Measurements from ENCODE around the gene SLC27A2.

The SLC27A2 gene

DNA sequence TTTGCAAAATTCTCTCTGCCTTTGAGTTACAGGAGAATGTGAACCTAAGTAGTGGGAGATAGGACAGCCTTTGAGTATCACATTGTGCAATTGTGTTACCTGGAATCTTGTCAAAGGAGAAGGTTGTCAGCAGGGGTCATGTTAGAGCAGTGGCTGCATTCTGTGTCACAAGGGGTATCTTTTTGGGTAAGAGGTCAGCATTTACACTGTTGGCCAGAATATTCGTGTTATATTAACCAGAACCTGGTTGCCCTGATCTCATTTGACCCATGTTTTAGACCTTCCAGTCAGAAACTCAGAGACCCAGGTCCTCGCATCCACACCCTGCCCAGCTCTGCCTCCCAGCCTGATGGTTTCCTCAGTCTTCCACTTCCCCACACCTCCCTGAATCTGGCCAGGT, 56.3 kb downstream of the SLC27A2 start:
- no peak for DNase-seq (ENCODE audit: low read depth, low spot score)

DNA sequence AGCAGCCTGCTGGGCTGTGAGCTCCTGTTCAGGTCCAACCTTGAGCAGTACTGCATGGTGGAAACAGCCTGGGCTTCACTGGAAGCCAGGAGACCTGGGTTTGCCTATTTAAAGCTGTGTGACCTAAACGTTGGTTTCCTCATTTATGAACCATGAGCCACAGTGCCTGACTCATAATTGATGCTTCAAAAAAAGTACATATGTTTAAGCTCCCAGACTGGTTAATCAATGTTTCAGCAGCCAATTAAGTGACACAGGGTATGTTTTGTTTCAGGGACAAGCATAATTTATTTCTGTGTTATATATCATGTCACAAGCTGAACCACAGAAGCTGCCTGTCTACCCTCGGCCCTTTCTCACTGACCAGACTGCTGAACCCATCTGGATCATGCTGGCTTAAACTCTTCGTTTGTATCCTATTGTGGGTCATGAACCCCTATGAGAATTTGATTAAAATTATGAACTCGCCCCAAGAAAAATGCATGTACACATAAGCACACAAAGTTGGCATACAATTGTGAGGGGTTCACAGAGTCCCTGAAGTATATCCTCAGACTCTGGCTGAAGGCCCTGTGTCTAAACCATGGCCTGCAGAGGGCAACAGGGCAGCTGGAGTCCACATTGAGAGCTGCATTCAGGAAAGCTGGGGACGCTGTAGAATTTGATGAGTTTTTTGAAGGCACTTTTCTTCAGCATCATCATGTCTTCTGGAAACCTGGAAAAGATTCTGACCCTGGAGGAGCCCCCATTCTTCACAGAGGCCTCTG, 59.9 kb downstream of the SLC27A2 start:
- no peak for DNase-seq (ENCODE audit: low read depth, low spot score)

GRCh38 chr15:50244153-50244552, 62.2 kb downstream of the SLC27A2 start:
- DNase-seq (ENCODE audit: low read depth, low spot score): no peak

DNA sequence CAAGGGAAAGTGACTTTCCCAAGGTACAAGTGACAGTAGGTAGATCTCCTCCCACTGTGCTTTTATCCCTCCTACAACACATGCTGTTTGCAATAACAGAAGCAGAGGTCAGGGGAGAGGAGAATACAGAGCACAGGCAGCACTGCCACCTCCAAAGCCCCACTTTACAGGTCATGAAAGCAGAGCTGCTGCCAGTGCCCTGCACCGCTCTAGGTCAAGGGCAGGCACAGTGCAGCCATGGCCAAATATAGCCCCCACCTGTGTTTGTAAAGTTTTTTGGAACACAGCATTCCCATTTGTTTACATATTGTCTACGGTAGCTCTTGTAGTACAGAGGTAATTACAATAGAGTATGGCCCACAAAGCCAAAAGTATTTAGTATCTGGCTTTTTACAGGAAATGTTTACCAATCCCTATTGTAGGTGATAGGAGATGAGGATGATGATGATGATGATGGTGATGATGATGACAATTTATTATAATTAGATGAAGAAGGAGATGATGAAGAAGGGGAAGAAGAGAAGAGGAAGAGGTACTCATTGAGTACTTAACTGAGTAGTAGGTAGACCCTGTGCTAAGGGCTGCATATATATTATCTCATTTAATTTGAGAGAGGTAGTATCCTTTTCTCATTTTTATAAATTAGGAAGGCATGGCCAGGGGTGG, 63.1 kb downstream of the SLC27A2 start:
- DNase-seq (ENCODE audit: low read depth, low spot score): no peak

DNA sequence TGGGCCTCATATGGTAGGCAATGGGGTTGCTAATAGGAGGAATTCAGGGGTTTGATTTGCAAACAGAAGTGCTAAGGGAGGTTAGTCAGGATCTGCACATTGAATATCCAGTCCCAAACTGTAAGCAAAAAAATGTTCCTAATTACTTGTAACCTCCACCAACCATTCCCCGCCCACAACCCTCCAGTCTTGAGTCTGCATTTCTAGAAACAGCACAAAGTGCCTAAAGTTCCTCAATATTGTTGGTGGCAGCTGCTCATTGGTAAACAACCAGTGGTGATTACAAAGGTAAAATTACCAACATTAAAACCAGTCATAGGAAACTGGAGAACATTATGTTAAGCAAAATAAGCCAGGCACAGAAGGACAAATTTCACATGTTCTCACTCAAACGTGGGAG, 64.6 kb downstream of the SLC27A2 start:
- no peak for DNase-seq (ENCODE audit: low read depth, low spot score)

DNA sequence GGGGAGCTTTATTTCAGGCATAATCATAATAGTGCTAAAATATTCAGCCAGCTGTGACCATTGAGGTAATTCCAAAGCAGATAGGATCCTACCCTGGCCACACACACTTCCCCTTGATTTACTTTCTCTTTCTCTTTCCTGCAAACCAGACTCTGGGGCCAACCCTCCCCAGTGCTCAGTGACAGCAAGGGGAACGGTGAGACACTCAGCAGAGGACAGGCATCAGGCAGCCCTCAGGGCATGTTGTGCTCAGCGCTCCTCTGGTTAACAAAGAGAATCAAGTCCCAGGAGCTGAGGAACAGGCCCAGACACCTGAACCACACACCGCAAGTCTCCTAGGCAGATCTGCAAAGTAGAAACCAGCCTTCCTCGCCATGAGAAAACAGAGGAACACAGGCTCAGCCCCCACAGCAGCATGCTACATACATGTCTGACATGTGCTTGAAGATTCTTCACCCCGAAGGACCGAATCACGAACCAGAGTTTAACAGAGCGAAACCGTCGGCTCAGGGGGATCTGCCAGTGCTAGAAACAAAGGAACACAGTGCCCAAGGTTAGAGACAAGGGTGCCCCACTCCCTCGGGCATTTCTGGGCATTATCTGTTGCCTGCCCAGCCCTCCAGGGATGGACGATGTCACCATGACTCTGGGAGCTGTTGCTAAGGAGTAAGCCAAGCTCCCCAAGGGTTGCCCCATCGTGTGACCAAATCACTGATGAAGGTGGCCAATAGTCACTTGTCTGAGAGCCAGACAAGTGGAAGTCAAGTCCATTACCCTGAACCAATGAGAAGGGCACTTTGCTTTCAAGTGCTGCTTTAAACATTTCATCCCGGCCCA, 66.0 kb downstream of the SLC27A2 start:
- no peak for DNase-seq (ENCODE audit: low read depth, low spot score)

- no peak for DNase-seq (ENCODE audit: low read depth, low spot score)
Measured at GRCh38 chr15:50248994-50249582, 67.1 kb downstream of the SLC27A2 start.

GRCh38 chr15:50249704-50250103, 67.7 kb downstream of the SLC27A2 start:
- DNase-seq (ENCODE audit: low read depth, low spot score): no peak

DNA sequence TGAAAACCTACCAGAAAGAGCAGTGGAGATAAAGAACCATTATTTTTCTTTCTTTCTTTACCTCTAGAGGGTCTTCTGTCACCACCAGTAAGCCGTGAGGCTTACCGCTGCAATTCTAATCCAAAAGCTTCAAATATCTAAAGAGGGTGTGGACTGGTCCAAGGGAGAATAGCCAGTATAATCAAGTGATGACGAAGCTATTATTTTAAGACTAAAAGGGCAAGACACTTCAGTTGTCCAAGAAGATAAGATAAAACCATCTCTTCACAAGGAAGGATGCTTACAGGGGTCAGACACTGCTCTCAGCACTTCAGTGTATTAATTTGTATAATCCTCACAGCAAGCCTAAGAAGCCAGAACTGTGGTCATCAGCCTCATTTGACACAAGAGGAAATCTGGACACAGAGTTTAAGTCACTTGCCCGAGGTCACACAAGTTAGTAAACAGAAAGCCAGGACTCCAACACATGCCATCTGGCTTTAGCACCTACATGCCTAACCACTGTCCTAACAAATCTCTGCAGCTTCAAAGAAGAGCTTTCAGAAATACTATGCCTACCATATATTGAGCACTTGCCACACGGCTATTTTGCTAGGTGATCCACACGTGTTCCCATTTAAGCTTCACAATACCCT, 68.9 kb downstream of the SLC27A2 start:
- no peak for DNase-seq (ENCODE audit: low read depth, low spot score)

DNA sequence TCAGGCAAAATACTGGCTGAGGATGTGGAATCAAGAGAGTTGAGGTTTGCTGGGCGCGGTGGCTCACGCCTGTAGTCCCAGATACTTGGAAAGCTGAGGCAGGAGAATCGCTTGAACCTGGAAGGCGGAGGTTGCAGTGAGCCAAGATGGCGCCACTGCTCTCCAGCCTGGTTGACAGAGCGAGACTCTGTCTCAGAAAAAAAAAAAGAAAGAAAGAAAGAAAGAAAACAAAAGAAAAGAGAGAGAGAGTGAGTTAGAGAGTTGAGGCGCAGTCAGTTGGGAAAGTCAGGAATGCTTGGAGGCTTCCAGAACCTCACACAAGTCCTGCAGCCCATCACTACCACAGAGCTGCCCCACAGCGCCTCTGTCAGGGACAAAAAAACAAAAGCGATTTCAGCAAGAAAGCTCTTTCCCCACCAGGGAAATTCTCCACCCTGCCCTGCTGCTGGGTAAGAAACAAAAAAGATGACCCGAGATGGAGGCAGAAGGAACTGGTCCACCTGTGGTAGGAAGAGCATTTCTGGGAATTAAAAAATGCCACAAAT, 69.7 kb downstream of the SLC27A2 start:
- DNase-seq (ENCODE audit: low read depth, low spot score): no peak

DNA sequence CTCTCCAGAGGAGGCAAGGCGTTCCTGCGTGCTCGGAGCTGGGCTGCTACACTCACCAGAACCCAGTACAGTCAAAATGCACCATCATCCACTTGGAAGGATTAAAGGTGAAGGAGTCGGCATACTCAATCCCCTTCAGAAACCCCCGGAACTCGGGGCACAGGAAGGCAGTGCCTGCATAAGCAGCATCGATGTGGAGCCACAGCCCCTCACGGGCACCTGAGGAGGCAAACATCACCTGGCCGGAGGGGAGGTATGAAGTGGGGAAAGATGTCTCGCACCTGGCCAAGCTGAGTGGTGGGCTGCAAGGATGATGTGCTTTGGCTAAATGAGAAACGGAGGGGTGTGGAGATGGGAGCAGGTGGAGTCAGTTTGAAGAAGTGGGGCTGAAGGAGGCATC, 70.6 kb downstream of the SLC27A2 start:
- DNase-seq (ENCODE audit: low read depth, low spot score): no peak

- no peak for DNase-seq (ENCODE audit: low read depth, low spot score)
Measured at GRCh38 chr15:50256188-50257041, 74.4 kb downstream of the SLC27A2 start.

GRCh38 chr15:50257332-50257731, 75.3 kb downstream of the SLC27A2 start:
- DNase-seq (ENCODE audit: low read depth, low spot score): no peak

GRCh38 chr15:50257924-50258323, 75.9 kb downstream of the SLC27A2 start:
- no peak for DNase-seq (ENCODE audit: low read depth, low spot score)

- DNase-seq (ENCODE audit: low read depth, low spot score): no peak
Measured at GRCh38 chr15:50259276-50259675, 77.3 kb downstream of the SLC27A2 start.

GRCh38 chr15:50260969-50261496, 79.0 kb downstream of the SLC27A2 start:
- DNase-seq (ENCODE audit: low read depth, low spot score): no peak

DNA sequence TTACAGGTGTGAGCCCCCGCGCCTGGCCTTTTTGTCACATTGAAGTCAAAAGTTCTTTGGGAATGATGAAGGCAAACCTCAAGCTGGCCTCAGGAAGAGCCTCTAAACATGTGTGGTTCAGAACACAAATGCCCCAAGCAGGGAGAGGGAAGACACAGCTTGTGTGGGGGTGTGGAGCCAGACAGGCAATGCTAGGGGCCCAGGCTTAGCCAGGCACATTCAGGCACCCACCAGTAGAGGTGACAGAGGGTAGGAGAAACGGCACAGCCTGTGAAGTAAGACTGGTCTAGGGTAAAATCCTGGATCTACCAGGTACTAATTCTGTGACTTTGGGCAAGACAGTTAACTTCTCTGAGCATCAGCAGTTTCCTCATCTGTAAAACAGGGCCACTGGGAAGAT, 80.0 kb downstream of the SLC27A2 start:
- no peak for DNase-seq (ENCODE audit: low read depth, low spot score)

- no peak for DNase-seq (ENCODE audit: low read depth, low spot score)
Measured at GRCh38 chr15:50262533-50262932, 80.5 kb downstream of the SLC27A2 start.

DNA sequence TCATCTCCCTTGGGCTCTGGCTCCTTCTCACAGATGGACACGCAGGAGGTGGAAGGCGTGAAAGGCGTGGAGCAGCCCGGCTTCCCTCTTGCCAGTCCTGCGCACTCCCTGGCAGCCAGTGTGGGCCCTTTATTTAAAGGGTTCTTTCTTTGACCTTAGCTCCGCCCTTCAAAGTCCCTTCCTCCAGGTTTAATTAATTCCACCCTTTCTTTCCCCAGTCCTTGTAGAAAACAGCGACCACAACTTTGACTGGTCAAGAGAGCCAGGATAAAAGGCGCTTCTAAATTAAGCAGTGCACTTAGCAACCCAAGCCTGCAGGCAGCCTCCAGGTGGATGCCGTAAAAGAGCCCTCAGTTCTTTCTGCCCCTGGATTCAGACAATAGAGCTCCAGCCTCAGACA, 83.6 kb downstream of the SLC27A2 start, which contains the start of gene HDC:
Gene HDC, minus strand, starts transcription at position 107 of the 400 bp plus-strand sequence. Its CDS starts 103 bp downstream, at position 4.
- no peak for DNase-seq (ENCODE audit: low read depth, low spot score)

GRCh38 chr15:50267577-50267976, 85.6 kb downstream of the SLC27A2 start:
- DNase-seq (ENCODE audit: low read depth, low spot score): no peak
